Testis (tissue), 3 donors: ENCODE measurements around the gene PLCB1. TPM values are rescaled to one million over a fixed set of nuclear protein-coding genes. Genes with fewer than 3 reads are reported as not detected.

Source experiments
- DNase-seq: peaks from one replicate; pipeline ENCODE4 v3.0.0-alpha.2; 2019
- H3K27ac ChIP-seq, 2 donors: fragments of 200-600 bp; sonication (generic); one replicate each; pipeline ENCODE4 v1.5.1; 2019
- H3K27me3 ChIP-seq: fragments of 200-600 bp; sonication (generic); one replicate; pipeline ENCODE4 v1.5.1; 2019
- H3K36me3 ChIP-seq: fragments of 200-600 bp; sonication (generic); one replicate; pipeline ENCODE4 v1.5.1; 2017; ENCODE audit warnings: low read depth; ENCODE audit errors: missing control alignments
- H3K4me1 ChIP-seq: fragments of 200-600 bp; sonication (generic); one replicate; pipeline ENCODE4 v1.5.1; 2019
- H3K4me3 ChIP-seq, 2 donors: fragments of 200-600 bp; sonication (generic); one replicate each; pipeline ENCODE4 v1.5.1; 2017 to 2019
- H3K9me3 ChIP-seq: fragments of 200-600 bp; sonication (generic); one replicate; pipeline ENCODE4 v1.5.1; 2017
- POLR2A ChIP-seq: fragments of 450-650 bp; IDR thresholded peaks from one replicate; pipeline ENCODE4 v1.6.1; 2017; ENCODE audit warnings: antibody characterized with exemption, mild to moderate bottlenecking, moderate library complexity
- WGBS, 2 donors: methylation state at CpG; one replicate each; pipeline ENCODE4 v1.1.5; 2018; 5-methylcytosine and 5-hydroxymethylcytosine counted together
- intact Hi-C: fragments of 100-400 bp; cut with DNase I; formaldehyde crosslinking; loops from one replicate; pipeline ENCODE4 v1.15.1; 2023; ENCODE audit warnings: low total_unique reads
- polyA plus RNA-seq: library from polyadenylated mRNA; stranded (reverse); fragments of 350-450 nt; fragmentation: Illumina TruSeq; extraction: RNeasy Lipid Tissue Mini Kit (QIAGEN cat#74804); gene quantifications from one replicate; pipeline ENCODE4 v1.2.3, GENCODE V29; 2014; ENCODE audit warnings: low read depth, low replicate concordance; ENCODE audit not compliant: insufficient read depth
- total RNA-seq, 2 donors: library from RNA; depleted of rRNA; stranded (reverse); fragments of >200 nt; gene quantifications; one replicate each; pipeline ENCODE4 v1.2.3, GENCODE V29; 2016
- TF ChIP-seq, protein P1 (sequence below), 3 experiments: fragments of 450-650 bp in 2 of 3; fragments of 200-600 bp in 1 of 3; sonication (generic) in 1 of 3; IDR thresholded peaks; one replicate each; pipeline ENCODE4 v1.5.1; 2016 to 2019; ENCODE audit warnings: antibody characterized with exemption in 3 of 3, mild to moderate bottlenecking in 2 of 3, moderate library complexity in 1 of 3

PLCB1 gene
- total and polyA plus RNA-seq, 3 donors from 2014 or later: 3.1 to 9.8 (median 8.2) TPM

GRCh38 chr20:8627340-8628004 is 495.4 kb downstream of the PLCB1 start:
- TF ChIP-seq, protein P1, sequence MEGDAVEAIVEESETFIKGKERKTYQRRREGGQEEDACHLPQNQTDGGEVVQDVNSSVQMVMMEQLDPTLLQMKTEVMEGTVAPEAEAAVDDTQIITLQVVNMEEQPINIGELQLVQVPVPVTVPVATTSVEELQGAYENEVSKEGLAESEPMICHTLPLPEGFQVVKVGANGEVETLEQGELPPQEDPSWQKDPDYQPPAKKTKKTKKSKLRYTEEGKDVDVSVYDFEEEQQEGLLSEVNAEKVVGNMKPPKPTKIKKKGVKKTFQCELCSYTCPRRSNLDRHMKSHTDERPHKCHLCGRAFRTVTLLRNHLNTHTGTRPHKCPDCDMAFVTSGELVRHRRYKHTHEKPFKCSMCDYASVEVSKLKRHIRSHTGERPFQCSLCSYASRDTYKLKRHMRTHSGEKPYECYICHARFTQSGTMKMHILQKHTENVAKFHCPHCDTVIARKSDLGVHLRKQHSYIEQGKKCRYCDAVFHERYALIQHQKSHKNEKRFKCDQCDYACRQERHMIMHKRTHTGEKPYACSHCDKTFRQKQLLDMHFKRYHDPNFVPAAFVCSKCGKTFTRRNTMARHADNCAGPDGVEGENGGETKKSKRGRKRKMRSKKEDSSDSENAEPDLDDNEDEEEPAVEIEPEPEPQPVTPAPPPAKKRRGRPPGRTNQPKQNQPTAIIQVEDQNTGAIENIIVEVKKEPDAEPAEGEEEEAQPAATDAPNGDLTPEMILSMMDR (IDR thresholded peaks at IDR 0.05): no peak
- no peak for TF ChIP-seq POLR2A
- DNase-seq: no peak
- Histone ChIP-seq H3K36me3 (no peaks in the 10 kb centered on the region), H3K27me3 (no peaks in the 10 kb centered on the region), H3K4me1 (no peaks in the 10 kb centered on the region), H3K27ac (peak overlapping the region in 1 of 2 donors; percentile 44), H3K4me3 (no peak overlapping the region), H3K9me3 (no peaks in the 10 kb centered on the region)
- intact Hi-C loops: no loop called here
- WGBS, 2 donors: 53 to 73% methylated on average over 5 of the region's 5 CpGs

DNA sequence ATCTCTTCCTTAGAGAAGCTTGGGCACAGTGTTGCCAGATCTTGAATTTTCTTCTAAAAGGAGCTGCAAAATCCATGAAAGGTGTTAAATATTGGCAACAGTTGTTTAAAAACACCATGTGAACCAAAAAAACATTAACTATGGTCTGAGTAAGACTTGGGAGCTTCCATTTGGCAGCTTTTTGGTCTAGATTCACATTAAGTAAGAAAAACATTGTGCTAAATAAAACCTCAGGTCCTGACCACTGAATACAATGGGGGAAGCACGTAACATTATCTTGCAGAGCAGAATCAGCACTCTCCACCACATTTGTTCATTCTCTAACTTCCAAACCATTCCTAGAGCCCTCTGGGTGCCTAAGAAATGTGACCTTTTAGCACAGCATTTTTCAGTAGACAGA is 499.2 kb downstream of the PLCB1 start:
- H3K27ac ChIP-seq: no peak overlapping the region
- DNase-seq: no peak
- no peaks in the 10 kb centered on the region for H3K27me3 ChIP-seq
- H3K36me3 ChIP-seq: no peaks in the 10 kb centered on the region
- no peak overlapping the region for H3K4me3 ChIP-seq
- H3K9me3 ChIP-seq: no peaks in the 10 kb centered on the region
- TF ChIP-seq POLR2A: no peak
- TF ChIP-seq, protein P1 (IDR thresholded peaks at IDR 0.05): no peak
- no peaks in the 10 kb centered on the region for H3K4me1 ChIP-seq
- intact Hi-C loops: no loop called here
- 75 to 79% methylated on average over 1 of the region's 1 CpG for WGBS, 2 donors

GRCh38 chr20:8633366-8633765 is 501.3 kb downstream of the PLCB1 start:
- TF ChIP-seq, protein P1 (IDR thresholded peaks at IDR 0.05): no peak
- TF ChIP-seq POLR2A: no peak
- H3K36me3 ChIP-seq: no peaks in the 10 kb centered on the region
- WGBS, 2 donors: 80 to 95% methylated on average over 1 of the region's 1 CpG
- intact Hi-C loops: no loop called here
- no peak overlapping the region for H3K27ac ChIP-seq
- DNase-seq: no peak
- no peaks in the 10 kb centered on the region for H3K4me1 ChIP-seq
- no peaks in the 10 kb centered on the region for H3K9me3 ChIP-seq
- no peak overlapping the region for H3K4me3 ChIP-seq
- no peaks in the 10 kb centered on the region for H3K27me3 ChIP-seq

DNA sequence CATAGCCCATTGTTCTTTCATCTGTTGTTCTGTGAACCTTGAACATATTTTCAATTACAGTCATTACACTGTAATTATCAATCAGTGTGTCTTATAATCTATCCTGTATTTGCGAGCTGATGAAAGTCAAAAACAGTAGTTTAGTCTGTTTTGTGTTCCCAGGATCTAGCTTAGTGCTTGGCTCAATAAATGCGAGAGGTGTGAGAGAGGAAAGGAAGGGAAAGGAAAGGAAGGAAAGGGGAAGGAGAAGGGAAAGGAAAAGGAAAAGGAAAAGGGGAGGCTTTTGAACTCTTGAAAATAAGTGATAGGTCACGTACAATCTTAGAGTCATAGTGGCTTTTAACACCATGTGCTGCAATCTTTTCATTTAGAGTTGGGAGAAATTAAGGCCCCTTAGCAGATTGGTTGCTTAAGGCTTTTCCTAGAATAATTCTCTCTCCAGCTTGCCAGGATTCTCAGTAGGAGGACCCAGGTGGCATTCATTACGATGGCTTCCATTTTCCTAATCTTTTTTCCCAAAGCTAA is 503.0 kb downstream of the PLCB1 start:
- H3K4me3 ChIP-seq: no peak overlapping the region
- WGBS, 2 donors: 87 to 93% methylated on average over 4 of the region's 4 CpGs
- H3K9me3 ChIP-seq: no peaks in the 10 kb centered on the region
- no peak for DNase-seq
- H3K4me1 ChIP-seq: no peaks in the 10 kb centered on the region
- no peak overlapping the region for H3K27ac ChIP-seq
- no peaks in the 10 kb centered on the region for H3K36me3 ChIP-seq
- intact Hi-C loops: no loop called here
- H3K27me3 ChIP-seq: no peaks in the 10 kb centered on the region
- no peak for TF ChIP-seq POLR2A
- TF ChIP-seq, protein P1 (IDR thresholded peaks at IDR 0.05): no peak

DNA sequence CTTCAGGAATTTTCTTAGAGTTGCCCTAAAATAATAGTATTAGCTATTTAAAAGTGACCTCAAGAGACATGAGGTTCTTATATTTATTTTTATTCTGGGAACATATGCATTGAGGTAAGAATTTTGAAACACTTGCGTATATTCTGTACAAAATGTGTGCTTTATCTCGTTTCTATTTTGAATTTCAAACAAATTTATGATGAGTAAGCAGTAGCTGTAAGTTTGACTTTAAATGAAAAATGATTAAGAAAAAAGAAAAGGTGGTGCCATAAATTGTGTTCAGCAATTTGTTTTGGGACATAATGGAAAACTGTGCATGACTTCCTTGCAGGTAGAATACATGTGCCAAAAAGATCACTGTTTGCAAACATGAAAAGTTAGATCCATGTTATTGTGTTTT is 503.8 kb downstream of the PLCB1 start:
- no peak for DNase-seq
- WGBS, 2 donors: 82 to 89% methylated on average over 2 of the region's 2 CpGs
- H3K27me3 ChIP-seq: no peaks in the 10 kb centered on the region
- TF ChIP-seq, protein P1 (IDR thresholded peaks at IDR 0.05): no peak
- H3K9me3 ChIP-seq: no peaks in the 10 kb centered on the region
- no peak overlapping the region for H3K4me3 ChIP-seq
- H3K36me3 ChIP-seq: no peaks in the 10 kb centered on the region
- intact Hi-C loops: no loop called here
- no peaks in the 10 kb centered on the region for H3K4me1 ChIP-seq
- H3K27ac ChIP-seq: no peak overlapping the region
